Bronchial epithelial cell (primary cell): ENCODE measurements around the gene CMA1. TPM values are rescaled to one million over a fixed set of nuclear protein-coding genes. Genes with fewer than 3 reads are reported as not detected.
"Not testable (repeated sequence)": the region's sequence is repeated elsewhere in the genome, so short reads cannot be mapped to it uniquely, and the experiment has no call there.

Experiments
- DNase-seq: peaks from one replicate; pipeline ENCODE4 v3.0.0-alpha.2; 2010; ENCODE audit warnings: low read depth
- FAIRE-seq: peaks from 2 replicates; lab custom pipeline; 2011; peaks lifted over from hg19 to GRCh38; lab: Jason Lieb, UNC
- H3K27me3 ChIP-seq: 2 replicates; pipeline ENCODE4 v1.5.1; 2011; ENCODE audit warnings: low read length; ENCODE audit not compliant: control insufficient read depth, insufficient read depth
- H3K36me3 ChIP-seq: 2 replicates; pipeline ENCODE4 v1.5.1; 2011; ENCODE audit warnings: low read length; ENCODE audit not compliant: control insufficient read depth, insufficient read depth
- H3K4me3 ChIP-seq: 2 replicates; pipeline ENCODE4 v1.5.1; 2011; ENCODE audit warnings: mild to moderate bottlenecking, low read depth, low read length, control low read depth
- total RNA-seq: library from RNA; depleted of rRNA; stranded (reverse); fragments of >200 nt; gene quantifications from 2 replicates; pipeline ENCODE4 v1.2.1, GENCODE V29; 2014
- TF ChIP-seq, protein P1 (sequence below): IDR thresholded peaks from 2 replicates; pipeline ENCODE4 v1.5.1; 2011; ENCODE audit warnings: mild to moderate bottlenecking, moderate library complexity, low read length, control low read depth, inconsistent platforms; ENCODE audit not compliant: insufficient read depth, severe bottlenecking

The CMA1 gene
- total RNA-seq, 1 donor from 2014 or later = not detected

DNA sequence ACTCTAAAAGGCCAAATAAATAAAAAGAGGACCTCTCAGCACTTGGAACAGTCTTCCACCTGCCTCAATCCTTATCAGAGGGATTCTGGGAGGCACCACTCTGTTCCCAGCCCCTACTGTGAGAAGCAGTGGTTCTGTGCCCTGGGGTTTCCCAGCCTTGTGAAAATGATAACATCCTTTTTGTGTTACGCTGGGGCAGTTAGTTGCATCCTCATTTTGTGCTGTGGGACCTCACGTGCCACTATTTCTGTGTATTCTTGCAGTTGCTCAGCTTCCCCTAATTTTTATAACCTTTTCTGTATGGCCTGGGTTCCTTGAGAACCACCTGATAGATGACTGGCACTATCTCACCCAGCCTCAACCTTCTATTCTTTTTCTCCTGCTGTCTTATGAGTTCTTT is 10.8 kb upstream of the CMA1 start:
- H3K27me3 ChIP-seq = no peaks in the 10 kb centered on the region
- TF ChIP-seq, protein P1, sequence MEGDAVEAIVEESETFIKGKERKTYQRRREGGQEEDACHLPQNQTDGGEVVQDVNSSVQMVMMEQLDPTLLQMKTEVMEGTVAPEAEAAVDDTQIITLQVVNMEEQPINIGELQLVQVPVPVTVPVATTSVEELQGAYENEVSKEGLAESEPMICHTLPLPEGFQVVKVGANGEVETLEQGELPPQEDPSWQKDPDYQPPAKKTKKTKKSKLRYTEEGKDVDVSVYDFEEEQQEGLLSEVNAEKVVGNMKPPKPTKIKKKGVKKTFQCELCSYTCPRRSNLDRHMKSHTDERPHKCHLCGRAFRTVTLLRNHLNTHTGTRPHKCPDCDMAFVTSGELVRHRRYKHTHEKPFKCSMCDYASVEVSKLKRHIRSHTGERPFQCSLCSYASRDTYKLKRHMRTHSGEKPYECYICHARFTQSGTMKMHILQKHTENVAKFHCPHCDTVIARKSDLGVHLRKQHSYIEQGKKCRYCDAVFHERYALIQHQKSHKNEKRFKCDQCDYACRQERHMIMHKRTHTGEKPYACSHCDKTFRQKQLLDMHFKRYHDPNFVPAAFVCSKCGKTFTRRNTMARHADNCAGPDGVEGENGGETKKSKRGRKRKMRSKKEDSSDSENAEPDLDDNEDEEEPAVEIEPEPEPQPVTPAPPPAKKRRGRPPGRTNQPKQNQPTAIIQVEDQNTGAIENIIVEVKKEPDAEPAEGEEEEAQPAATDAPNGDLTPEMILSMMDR = no peak
- FAIRE-seq = no peak
- no peak overlapping the region for H3K4me3 ChIP-seq
- no peak for DNase-seq
- H3K36me3 ChIP-seq = no peaks in the 10 kb centered on the region

DNA sequence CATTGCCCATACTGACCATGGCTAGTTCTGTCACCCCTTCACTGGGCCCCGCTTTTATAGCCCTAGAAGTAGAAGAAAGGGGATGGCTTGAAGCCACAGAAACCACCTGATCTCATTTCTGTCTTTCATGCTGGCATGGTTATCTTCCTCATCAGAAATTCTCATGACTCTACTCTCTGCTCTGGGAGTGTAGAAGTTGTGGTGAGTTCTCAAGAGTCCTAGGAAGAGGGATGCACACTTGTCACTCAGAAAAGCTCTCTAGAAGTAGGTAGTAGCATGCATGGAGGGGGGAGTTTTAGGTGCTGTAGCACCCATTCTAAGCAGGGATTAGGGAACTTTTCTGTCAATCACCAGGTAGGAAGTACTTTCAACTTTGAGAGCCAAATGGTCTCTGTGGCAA is 6.1 kb upstream of the CMA1 start:
- no peak overlapping the region for H3K4me3 ChIP-seq
- H3K27me3 ChIP-seq = no peaks in the 10 kb centered on the region
- DNase-seq (no peak), FAIRE-seq (no peak)
- no peaks in the 10 kb centered on the region for H3K36me3 ChIP-seq
- TF ChIP-seq, protein P1 = no peak

DNA sequence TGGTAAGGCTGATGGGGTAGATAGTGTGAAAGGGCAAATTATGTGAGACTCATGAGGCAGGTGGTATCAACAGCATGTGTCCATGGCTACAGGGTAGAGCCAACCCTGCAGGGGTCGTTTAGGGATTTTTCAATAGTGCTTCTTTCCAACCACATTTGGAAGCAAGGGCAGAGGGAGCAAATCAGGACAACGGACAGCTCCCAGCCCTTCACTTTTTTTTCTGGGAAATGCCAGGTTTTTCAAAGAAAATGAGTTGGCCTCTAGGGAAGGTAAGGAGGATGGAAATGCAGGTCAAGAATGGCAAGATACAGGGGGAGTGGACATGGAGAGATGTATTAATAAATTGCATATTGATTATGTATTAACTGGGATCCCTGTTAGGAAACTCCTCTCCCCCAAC is 4.9 kb upstream of the CMA1 start:
- no peak for FAIRE-seq
- Histone ChIP-seq H3K27me3 (no peaks in the 10 kb centered on the region), H3K4me3 (no peak overlapping the region), H3K36me3 (no peaks in the 10 kb centered on the region)
- DNase-seq = no peak
- TF ChIP-seq, protein P1 = no peak

DNA sequence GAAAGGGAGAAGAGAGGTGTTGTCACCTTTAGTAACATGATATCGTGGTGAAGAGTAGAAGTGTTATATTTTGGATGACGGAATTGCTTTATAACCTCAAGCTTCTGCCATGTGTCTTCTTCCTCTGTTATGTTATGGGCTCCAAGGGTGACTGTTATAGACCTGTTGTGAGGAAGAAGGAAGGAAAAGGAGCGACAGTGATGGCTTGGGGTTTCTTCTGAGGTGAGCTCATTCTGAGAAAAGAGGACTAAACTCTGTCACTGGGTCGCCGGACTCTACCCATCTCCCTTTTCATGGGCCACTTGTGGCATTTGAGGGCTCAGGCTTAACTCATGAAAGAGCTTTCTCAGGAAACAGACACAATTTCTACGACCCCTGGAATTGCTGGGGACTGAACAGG is 1.6 kb downstream of the CMA1 start:
- no peak for DNase-seq
- TF ChIP-seq, protein P1 = no peak
- H3K4me3 ChIP-seq = no peak overlapping the region
- FAIRE-seq = no peak
- H3K27me3 ChIP-seq = no peaks in the 10 kb centered on the region
- no peaks in the 10 kb centered on the region for H3K36me3 ChIP-seq

DNA sequence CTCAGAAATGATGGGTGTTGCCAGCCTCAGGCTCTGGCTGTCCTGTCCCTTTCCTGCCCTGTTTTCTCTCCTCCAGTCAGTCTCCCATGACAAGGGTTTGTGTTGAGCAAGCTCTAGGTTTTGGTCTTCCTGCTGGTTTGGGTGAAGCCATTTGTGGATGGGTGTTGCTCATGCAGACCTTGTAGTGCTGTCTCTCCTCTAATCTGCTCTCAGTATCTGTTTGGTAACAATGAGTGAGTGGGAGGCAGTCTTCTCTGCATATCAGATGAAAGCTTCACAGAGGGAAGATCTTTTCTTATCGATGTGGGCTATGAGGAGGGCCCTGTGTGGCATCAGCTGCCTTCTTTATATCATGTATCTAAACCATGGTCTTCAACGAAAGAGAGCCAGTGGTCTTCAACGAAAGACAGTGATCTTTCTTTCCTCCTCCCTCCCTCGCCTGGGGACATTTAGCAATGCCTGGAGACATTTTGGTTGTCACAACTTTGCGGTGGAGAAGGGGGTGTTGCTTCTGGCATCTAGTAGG is 3.6 kb downstream of the CMA1 start:
- H3K4me3 ChIP-seq = no peak overlapping the region
- no peak for DNase-seq
- no peaks in the 10 kb centered on the region for H3K36me3 ChIP-seq
- TF ChIP-seq, protein P1 = no peak
- FAIRE-seq = no peak
- no peaks in the 10 kb centered on the region for H3K27me3 ChIP-seq

DNA sequence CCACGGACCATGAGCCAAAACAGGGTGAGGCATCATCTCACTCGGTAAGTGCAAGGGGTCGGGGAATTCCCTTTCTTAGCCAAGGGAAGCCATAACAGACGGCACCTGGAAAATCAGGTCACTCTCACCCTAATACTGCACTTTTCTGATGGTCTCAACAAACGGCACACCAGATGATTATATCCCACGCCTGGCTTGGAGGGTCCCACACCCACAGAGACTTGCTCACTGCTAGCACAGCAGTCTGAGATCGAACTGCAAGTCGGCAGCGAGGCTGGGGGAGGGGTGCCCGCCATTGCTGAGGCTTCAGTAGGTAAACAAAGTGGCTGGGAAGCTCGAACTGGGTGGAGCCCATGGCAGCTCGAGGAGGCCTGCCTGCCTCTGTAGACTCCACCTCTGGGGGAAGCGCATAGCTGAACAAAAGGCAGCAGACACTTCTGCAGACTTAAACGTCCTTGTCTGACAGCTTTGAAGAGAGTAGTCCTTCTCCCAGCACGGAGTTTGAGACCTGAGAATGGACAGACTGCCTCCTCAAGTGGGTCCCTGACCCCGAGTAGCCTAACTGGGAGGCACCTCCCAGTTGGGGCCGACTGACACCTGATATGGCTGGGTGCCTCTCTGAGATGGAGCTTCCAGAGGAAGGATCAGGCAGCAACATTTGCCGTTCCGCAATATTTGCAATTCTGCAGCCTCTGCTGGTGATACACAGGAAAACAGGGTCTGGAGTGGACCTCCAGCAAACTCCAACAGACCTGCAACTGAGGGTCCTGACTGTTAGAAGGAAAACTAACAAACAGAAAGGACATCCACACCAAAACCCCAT is 16.3 kb downstream of the CMA1 start:
- DNase-seq, H3K4me3 ChIP-seq, H3K36me3 ChIP-seq, H3K27me3 ChIP-seq, FAIRE-seq: not testable (repeated sequence)
